NT2/D1 (cell line): Measurements from ENCODE around the gene RNF217.

Experiments
- YY1 ChIP-seq: IDR thresholded peaks from 2 replicates; pipeline ENCODE4 v1.6.1; 2011; ENCODE audit not compliant: insufficient read length, insufficient read depth
- ZNF274 ChIP-seq: IDR thresholded peaks from 2 replicates; pipeline ENCODE4 v1.6.1; 2011; ENCODE audit warnings: mild to moderate bottlenecking, low read depth, low read length

DNA sequence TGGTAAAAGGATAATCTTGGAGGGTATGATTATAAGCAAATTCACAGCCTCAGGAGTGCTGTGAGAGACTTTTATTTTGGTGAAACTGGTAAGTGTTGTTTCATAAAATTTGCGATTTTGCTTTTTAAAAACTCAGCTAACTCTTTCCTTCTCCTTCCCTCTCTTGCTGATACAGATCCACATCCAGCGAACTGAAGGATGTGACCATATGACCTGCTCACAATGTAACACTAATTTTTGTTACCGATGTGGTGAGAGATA, 114.2 kb downstream of the RNF217 start:
- TF ChIP-seq ZNF274 (no peak), YY1 (no peak)
